Ishikawa (cell line): ENCODE results near the gene PPA1.

Source experiments
- CEBPB ChIP-seq: IDR thresholded peaks from 2 replicates; pipeline ENCODE4 v1.6.1; 2012
- CREB1 ChIP-seq: IDR thresholded peaks from 2 replicates; pipeline ENCODE4 v1.6.1; 2012; ENCODE audit warnings: low read depth
- EGR1 ChIP-seq: IDR thresholded peaks from 2 replicates; pipeline ENCODE4 v1.6.1; 2012
- EP300 ChIP-seq: IDR thresholded peaks from 2 replicates; pipeline ENCODE4 v1.6.1; 2012; ENCODE audit warnings: borderline replicate concordance
- FOXM1 ChIP-seq: IDR thresholded peaks from 2 replicates; pipeline ENCODE4 v1.6.1; 2012; ENCODE audit warnings: low read depth, borderline replicate concordance
- MAX ChIP-seq: IDR thresholded peaks from 2 replicates; pipeline ENCODE4 v1.6.1; 2012
- NFIC ChIP-seq: IDR thresholded peaks from 2 replicates; pipeline ENCODE4 v1.6.1; 2012
- RAD21 ChIP-seq: IDR thresholded peaks from 2 replicates; pipeline ENCODE4 v1.6.1; 2012; ENCODE audit warnings: low read depth
- REST ChIP-seq: IDR thresholded peaks from 2 replicates; pipeline ENCODE4 v1.6.1; 2012; ENCODE audit warnings: low read depth, mild to moderate bottlenecking
- TAF1 ChIP-seq: IDR thresholded peaks from 2 replicates; pipeline ENCODE4 v1.6.1; 2012; ENCODE audit warnings: low read depth, mild to moderate bottlenecking
- TCF12 ChIP-seq: IDR thresholded peaks from 2 replicates; pipeline ENCODE4 v1.6.1; 2012; ENCODE audit warnings: low read depth
- TEAD4 ChIP-seq: IDR thresholded peaks from 2 replicates; pipeline ENCODE4 v1.6.1; 2012
- USF1 ChIP-seq: IDR thresholded peaks from 2 replicates; pipeline ENCODE4 v1.6.1; 2012
- YY1 ChIP-seq: IDR thresholded peaks from 2 replicates; pipeline ENCODE4 v1.6.1; 2012; ENCODE audit warnings: low read depth
- ZBTB7A ChIP-seq: IDR thresholded peaks from 2 replicates; pipeline ENCODE4 v1.6.1; 2012; ENCODE audit warnings: low read depth

The PPA1 gene

GRCh38 chr10:70232155-70232858 is 922 bp downstream of the PPA1 start:
- no peak for TF ChIP-seq TAF1
- no peak for TF ChIP-seq USF1
- peak; percentile 19; the same call in 1 of the 2 replicates for TF ChIP-seq CREB1
- no peak for TF ChIP-seq ZBTB7A
- TF ChIP-seq NFIC: peak; percentile 47; the same call in 1 of the 2 replicates
- no peak for TF ChIP-seq CEBPB
- no peak for TF ChIP-seq RAD21
- no peak for TF ChIP-seq YY1
- TF ChIP-seq EP300: no peak
- no peak for TF ChIP-seq FOXM1
- peak; percentile 22; the same call in 1 of the 2 replicates for TF ChIP-seq MAX
- no peak for TF ChIP-seq TCF12
- TF ChIP-seq TEAD4: peak; percentile 50
- TF ChIP-seq EGR1: no peak
- TF ChIP-seq REST: 0 out of 2 replicates have a peak, but pooled peaks have one; percentile 15

- no peak for TF ChIP-seq RAD21
- TF ChIP-seq FOXM1: no peak
- TF ChIP-seq TAF1: no peak
- TF ChIP-seq REST: no peak
- TF ChIP-seq TCF12: no peak
- TF ChIP-seq EGR1: no peak
- TF ChIP-seq CEBPB: no peak
- TF ChIP-seq USF1: no peak
- TF ChIP-seq MAX: no peak
- TF ChIP-seq NFIC: no peak
- TF ChIP-seq EP300: no peak
- no peak for TF ChIP-seq TEAD4
- TF ChIP-seq YY1: no peak
- no peak for TF ChIP-seq CREB1
- no peak for TF ChIP-seq ZBTB7A
Measured at GRCh38 chr10:70228491-70228890, 4.7 kb downstream of the PPA1 start.

- TF ChIP-seq USF1: no peak
- TF ChIP-seq CREB1: no peak
- no peak for TF ChIP-seq EP300
- TF ChIP-seq EGR1: no peak
- TF ChIP-seq TAF1: no peak
- TF ChIP-seq RAD21: no peak
- no peak for TF ChIP-seq TCF12
- TF ChIP-seq FOXM1: no peak
- TF ChIP-seq ZBTB7A: no peak
- TF ChIP-seq REST: no peak
- no peak for TF ChIP-seq NFIC
- no peak for TF ChIP-seq TEAD4
- no peak for TF ChIP-seq MAX
- TF ChIP-seq YY1: no peak
- TF ChIP-seq CEBPB: no peak
Measured at GRCh38 chr10:70227548-70228320, 5.5 kb downstream of the PPA1 start.
